ENCODE results near the gene ABCE1. TPM values are rescaled to one million over a fixed set of nuclear protein-coding genes. Genes with fewer than 3 reads are reported as not detected.
A peak's percentile ranks its signal among the peaks of the same experiment; 100 is the strongest.

ABCE1 gene
- total RNA-seq (2021; fragmentation: NEBNext Ultra II Directional; extraction: Animal tissue kit (Norgen Biotek cat#: 25700)) (125 and 126 TPM in 2 replicates), polyA plus RNA-seq (2011; rRNA removed) (36.5 and 43.7 TPM in 2 replicates), polyA minus RNA-seq (2011; rRNA and poly(A)+ RNA removed) (189 and 249 TPM in 2 replicates)
- polyA plus RNA-seq (2011; cell fraction: cytosol; rRNA removed): 63.2 TPM
- polyA plus RNA-seq (2011; cell fraction: nucleus; rRNA removed): 61.0 TPM
- 81.6 to 143 TPM (median 113 TPM) in 4 replicates for polyA plus RNA-seq (2012, experiment 1 of 2)
- 4.4 TPM for polyA plus RNA-seq (2012, experiment 2 of 2)
- polyA plus RNA-seq (2013, experiment 1 of 2): 76.2 TPM
- polyA plus RNA-seq (2013, experiment 2 of 2): 75.1 TPM
- polyA minus RNA-seq (2011; cell fraction: cytosol; rRNA and poly(A)+ RNA removed): 66.3 TPM
- polyA minus RNA-seq (2011; cell fraction: nucleus; rRNA and poly(A)+ RNA removed): 109 TPM
- long read RNA-seq, experiment 1, transcript ABCE1-201 (18 exons, 3,921 nt): major isoform, 45 of 195 reads
- long read RNA-seq, experiment 1, transcript ABCE1-205 (5 exons, 759 nt): minor isoform, 5 of 195 reads
- long read RNA-seq, experiment 1, partial matches to known transcripts: 88 of 195 reads
- long read RNA-seq, experiment 1, other reads (novel, unspliced or antisense): 57 of 195 reads
- long read RNA-seq, experiment 2, transcript ABCE1-201 (18 exons, 3,921 nt): major isoform, 62 of 111 reads
- long read RNA-seq, experiment 2, partial matches to known transcripts: 40 of 111 reads
- long read RNA-seq, experiment 2, other reads (novel, unspliced or antisense): 9 of 111 reads

DNA sequence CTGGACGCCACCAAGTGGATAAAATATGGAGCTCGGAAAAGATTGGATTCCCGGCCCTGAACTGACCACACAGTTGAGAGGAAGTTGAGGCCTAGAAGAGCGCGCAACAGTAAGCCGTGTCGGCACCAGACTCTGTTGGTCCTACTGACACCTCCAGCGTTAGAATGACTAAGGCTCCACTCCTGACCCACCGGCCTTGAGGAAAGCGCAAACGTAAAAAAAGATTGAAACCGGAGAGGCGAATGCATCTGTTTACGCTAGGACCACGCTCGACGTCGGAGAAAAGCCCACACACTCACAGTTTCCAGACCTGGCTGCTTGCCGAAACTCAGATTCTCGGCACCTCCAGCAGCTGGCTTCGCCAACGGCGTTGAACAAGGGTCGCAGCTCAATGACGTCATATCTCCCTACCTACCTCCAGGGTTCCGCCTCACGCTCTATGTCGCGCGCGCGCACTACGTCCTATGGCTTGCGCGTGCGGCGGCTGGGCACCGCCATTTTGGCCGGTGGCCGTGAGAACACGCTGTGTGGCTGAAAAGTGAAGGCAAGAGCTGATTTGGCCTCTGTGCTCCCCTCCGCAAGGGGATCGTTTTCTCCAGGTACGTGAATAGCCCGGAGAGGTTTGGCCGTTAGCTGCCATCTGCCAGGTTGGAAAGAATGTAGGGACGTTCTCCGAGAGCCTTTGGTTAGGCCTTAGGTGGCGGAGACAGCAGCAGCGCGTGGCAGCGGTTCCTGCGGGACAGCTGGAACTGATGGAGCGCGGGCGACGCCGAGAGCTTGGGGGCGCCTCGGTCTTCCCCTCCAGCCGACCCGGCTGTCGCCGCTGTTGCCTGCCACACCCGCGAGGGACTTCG is at the start of gene ABCE1, which contains the start of gene ANAPC10:
TSS of gene ABCE1 (plus strand) at position 491 of the 854 bp plus-strand sequence. CDS start 6,102 bp downstream, outside the sequence.
TSS of gene ANAPC10 (minus strand) at position 376 of the 854 bp plus-strand sequence. CDS start 2,097 bp downstream, outside the sequence.
- Histone ChIP-seq H3K4me2 (ENCODE audit: insufficient read depth in 1 of 2, low read depth in 2 of 2, low read length in 2 of 2) (peak within 1 kb of the TSS; percentile 62 to 88), H3K23me2 (ENCODE audit: low read depth, low read length) (no peaks in the 10 kb centered on the region), H3K9me3 (ENCODE audit: insufficient read depth in 2 of 2, low read depth in 1 of 2, low read length in 1 of 2) (no peaks in the 10 kb centered on the region; a peak in 1 of 4 replicates), H3K56ac (replicated peaks; ENCODE audit: insufficient read length, low read depth, low read length) (peak within 1 kb of the TSS; percentile 59), H4K20me1 (replicated peaks in 1 of 2; ENCODE audit: control insufficient read depth in 1 of 2, insufficient read depth in 2 of 2, low read length in 2 of 2) (peaks cover 0 to 1% of the 10 kb centered on the region in 2 experiments), H2BK15ac (ENCODE audit: low read length) (no peak within 1 kb of the TSS; the same call in 1 of the 2 replicates), H3K36me3 (ENCODE audit: control insufficient read depth in 2 of 4, insufficient read depth in 4 of 4, low read length in 3 of 4) (peaks cover 3 to 21% (median 11%) of the 10 kb centered on the region in 4 experiments), H2BK120ac (replicated peaks; ENCODE audit: low read depth, low read length) (no peak within 1 kb of the TSS), H2BK12ac (ENCODE audit: low read depth, low read length) (peak within 1 kb of the TSS; percentile 10; the same call in 1 of the 2 replicates), H3K79me1 (ENCODE audit: low read depth, low read length) (no peaks in the 10 kb centered on the region; the same call in 1 of the 2 replicates), H3K4ac (replicated peaks; ENCODE audit: insufficient read length, low read depth, low read length) (peak within 1 kb of the TSS; percentile 83), H2BK5ac (ENCODE audit: low read depth, low read length) (peak within 1 kb of the TSS; percentile 72; the same call in 1 of the 2 replicates), H3K4me1 (replicated peaks in 1 of 4; ENCODE audit: control insufficient read depth in 3 of 4, insufficient read depth in 4 of 4, low read length in 3 of 4) (peaks cover 0 to 6% (median 1%) of the 10 kb centered on the region in 4 experiments; a peak in 2 of 7 replicates), H3K4me3 (ENCODE audit: extremely low read depth in 1 of 4, insufficient read depth in 2 of 4, low read depth in 3 of 4, low read length in 4 of 4) (peak within 1 kb of the TSS; percentile 88 to 98 (median 96)), H3K18ac (ENCODE audit: extremely low read depth, low read length) (peak within 1 kb of the TSS; percentile 88), H3K79me2 (ENCODE audit: control insufficient read depth in 1 of 2, insufficient read depth in 2 of 2, low read length in 2 of 2) (peaks cover 35 to 93% of the 10 kb centered on the region in 2 experiments), H3K23ac (ENCODE audit: insufficient read length) (no peak within 1 kb of the TSS), H3K9ac (replicated peaks in 1 of 4; ENCODE audit: extremely low read depth in 1 of 4, low read depth in 3 of 4, low read length in 3 of 4) (peak within 1 kb of the TSS; percentile 88 to 99 (median 98)), H4K91ac (replicated peaks; ENCODE audit: insufficient read length, low read length) (peak within 1 kb of the TSS; percentile 90), H2AFZ (ENCODE audit: low read length) (peak within 1 kb of the TSS; percentile 98), H4K5ac (ENCODE audit: insufficient read length, low read depth, low read length) (peak within 1 kb of the TSS; percentile 91), H3K14ac (ENCODE audit: insufficient read length) (no peak within 1 kb of the TSS), H4K8ac (ENCODE audit: extremely low read depth, insufficient read depth, low read length) (peak within 1 kb of the TSS; percentile 98), H3K27me3 (replicated peaks in 1 of 4; ENCODE audit: control insufficient read depth in 3 of 4, extremely low read depth in 1 of 4, insufficient read depth in 3 of 4, low read length in 3 of 4) (no peaks in the 10 kb centered on the region), H2BK20ac (ENCODE audit: low read length) (no peak within 1 kb of the TSS), H2AK5ac (ENCODE audit: low read depth, low read length) (no peak within 1 kb of the TSS), H3K27ac (ENCODE audit: low read depth, low read length) (peak within 1 kb of the TSS; percentile 90)
- 3% methylated on average over 52 of the region's 67 CpGs; no CpG with 5 or more reads in 1 of the 2 experiments for WGBS, 2 experiments (ENCODE audit: extremely low coverage in 1 of 2, insufficient coverage in 1 of 2, insufficient read length in 1 of 2, insufficient replicate concordance in 2 of 2, low coverage in 1 of 2, low lambda C conversion rate in 2 of 2, missing lambda C conversion rate in 1 of 2)
- DNase-seq (ENCODE audit: low read depth in 1 of 2, low spot score in 2 of 2) (peak; percentile 89 to 95), FAIRE-seq (peak; percentile 74)
- CTCF ChIA-PET (ENCODE audit: partially characterized antibody): interaction anchor here (0.6 to 1.9 kb wide), 4 partner anchors 13 to 36 kb away, joined by 3 to 5 read pairs (median 3); no protein-coding TSS in a partner anchor
- POLR2A ChIA-PET (ENCODE audit: partially characterized antibody): interaction anchor here (0.6 to 2.1 kb wide), 23 partner anchors 9 to 932 kb away, joined by 3 to 10 read pairs (median 4); partner anchors contain the start of gene OTUD4
- TF ChIP-seq CHD2 (IDR thresholded peaks at IDR 0.05; ENCODE audit: low read length): 0 out of 2 replicates have a peak, but pooled peaks have one; percentile 37
- TF ChIP-seq, protein P1, sequence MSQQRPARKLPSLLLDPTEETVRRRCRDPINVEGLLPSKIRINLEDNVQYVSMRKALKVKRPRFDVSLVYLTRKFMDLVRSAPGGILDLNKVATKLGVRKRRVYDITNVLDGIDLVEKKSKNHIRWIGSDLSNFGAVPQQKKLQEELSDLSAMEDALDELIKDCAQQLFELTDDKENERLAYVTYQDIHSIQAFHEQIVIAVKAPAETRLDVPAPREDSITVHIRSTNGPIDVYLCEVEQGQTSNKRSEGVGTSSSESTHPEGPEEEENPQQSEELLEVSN (IDR thresholded peaks at IDR 0.05): peak; percentile 65
- TF ChIP-seq KDM5A (IDR thresholded peaks at IDR 0.05; ENCODE audit: low read length): peak; percentile 78
- TF ChIP-seq JUND (IDR thresholded peaks at IDR 0.05; ENCODE audit: low read length): peak; percentile 99
- TF ChIP-seq TAF1 (IDR thresholded peaks at IDR 0.05; ENCODE audit: low read depth, low read length): peak; percentile 91
- TF ChIP-seq RBBP5 (IDR thresholded peaks at IDR 0.05; ENCODE audit: borderline replicate concordance, low read depth, low read length): peak; percentile 93
- no peak for TF ChIP-seq CBX8 (IDR thresholded peaks at IDR 0.05; ENCODE audit: borderline replicate concordance, low read depth, low read length)
